KMS-11 (cell line): ENCODE data around the gene SCNN1A.

Experiments
- H2AFZ ChIP-seq: fragments of 200-600 bp; sonication (generic); 2 replicates; pipeline ENCODE4 v1.6.1; 2016; ENCODE audit warnings: antibody characterized with exemption, mixed run types, low read depth
- H3K27ac ChIP-seq: fragments of 200-600 bp; sonication (generic); 2 replicates; pipeline ENCODE4 v1.6.1; 2016; ENCODE audit warnings: mild to moderate bottlenecking, mixed run types
- H3K27me3 ChIP-seq: fragments of 200-600 bp; sonication (generic); 2 replicates; pipeline ENCODE4 v1.6.1; 2017; ENCODE audit warnings: mild to moderate bottlenecking, low read depth, mixed run types, moderate library complexity; ENCODE audit not compliant: insufficient read depth
- H3K36me3 ChIP-seq: fragments of 200-600 bp; sonication (generic); 2 replicates; pipeline ENCODE4 v1.6.1; 2017; ENCODE audit warnings: mild to moderate bottlenecking, mixed run types; ENCODE audit not compliant: insufficient read depth
- H3K4me1 ChIP-seq: fragments of 200-600 bp; sonication (generic); 2 replicates; pipeline ENCODE4 v1.6.1; 2016; ENCODE audit warnings: mild to moderate bottlenecking, low read depth, mixed run types; ENCODE audit not compliant: poor library complexity, severe bottlenecking
- H3K4me2 ChIP-seq: fragments of 200-600 bp; sonication (generic); 2 replicates; pipeline ENCODE4 v1.7.0; 2016; ENCODE audit warnings: mild to moderate bottlenecking, mixed run types
- H3K4me3 ChIP-seq: fragments of 200-600 bp; sonication (generic); IDR thresholded peaks from 2 replicates; pipeline ENCODE4 v1.6.1; 2017; ENCODE audit warnings: low read depth, low read length, mixed read lengths; ENCODE audit not compliant: insufficient read depth
- H3K79me2 ChIP-seq: fragments of 200-600 bp; sonication (generic); 2 replicates; pipeline ENCODE4 v1.6.1; 2016; ENCODE audit warnings: low read depth, mixed run types; ENCODE audit not compliant: insufficient read depth
- H3K9ac ChIP-seq: fragments of 200-600 bp; sonication (generic); 2 replicates; pipeline ENCODE4 v1.6.1; 2016; ENCODE audit warnings: mild to moderate bottlenecking, mixed run types
- H4K20me1 ChIP-seq: fragments of 200-600 bp; sonication (generic); 2 replicates; pipeline ENCODE4 v1.6.1; 2016; ENCODE audit warnings: mild to moderate bottlenecking, mixed run types; ENCODE audit not compliant: insufficient read depth
- TF ChIP-seq, protein P1 (sequence below): fragments of 200-600 bp; sonication (generic); conservative IDR thresholded peaks from 2 replicates; pipeline ENCODE4 v1.6.1; 2017; ENCODE audit warnings: low read depth, mild to moderate bottlenecking, antibody characterized with exemption, low read length, moderate library complexity, mixed read lengths

The SCNN1A gene

DNA sequence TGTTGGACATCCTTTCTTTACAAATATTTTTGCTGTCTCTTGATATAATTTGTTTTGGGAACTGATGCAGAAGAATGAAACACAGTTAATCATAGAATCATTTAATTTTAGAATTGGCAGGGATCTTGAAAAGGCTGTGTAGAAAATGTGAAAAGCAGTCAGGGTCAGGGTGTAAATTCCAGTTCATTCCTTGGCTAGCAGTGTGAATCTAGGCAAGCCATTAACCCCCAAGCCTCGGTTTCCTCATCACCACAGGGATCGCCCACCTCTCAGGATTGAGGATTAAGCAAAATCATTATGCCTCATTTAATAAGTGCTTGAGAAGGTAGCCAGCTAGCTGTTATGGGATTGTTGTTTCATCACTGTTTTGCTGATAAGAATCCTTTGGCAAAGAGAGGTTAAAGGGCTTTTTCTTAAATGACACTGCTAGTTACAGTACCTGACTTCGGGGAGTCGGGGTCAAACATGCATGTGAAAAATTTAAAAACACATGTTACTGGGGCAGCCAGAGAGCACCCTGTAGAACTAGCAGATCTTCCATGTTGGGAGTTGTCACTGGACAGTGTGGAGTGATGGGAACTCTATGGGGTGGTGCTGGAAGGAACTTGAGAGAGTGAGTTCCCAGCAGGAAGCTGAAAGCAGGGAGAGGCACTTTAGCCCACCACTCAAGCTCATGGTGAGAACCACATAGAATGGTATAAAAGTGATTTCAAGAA is 44.2 kb downstream of the SCNN1A start:
- Histone ChIP-seq H3K36me3 (no peaks in the 10 kb centered on the region), H4K20me1 (no peaks in the 10 kb centered on the region), H3K79me2 (no peaks in the 10 kb centered on the region), H3K4me2 (no peak overlapping the region), H3K4me3 (no peak overlapping the region), H3K27ac (no peak overlapping the region), H3K4me1 (peaks cover 7% of the 10 kb centered on the region), H3K9ac (no peak overlapping the region), H2AFZ (no peak overlapping the region), H3K27me3 (no peaks in the 10 kb centered on the region)
- TF ChIP-seq, protein P1, sequence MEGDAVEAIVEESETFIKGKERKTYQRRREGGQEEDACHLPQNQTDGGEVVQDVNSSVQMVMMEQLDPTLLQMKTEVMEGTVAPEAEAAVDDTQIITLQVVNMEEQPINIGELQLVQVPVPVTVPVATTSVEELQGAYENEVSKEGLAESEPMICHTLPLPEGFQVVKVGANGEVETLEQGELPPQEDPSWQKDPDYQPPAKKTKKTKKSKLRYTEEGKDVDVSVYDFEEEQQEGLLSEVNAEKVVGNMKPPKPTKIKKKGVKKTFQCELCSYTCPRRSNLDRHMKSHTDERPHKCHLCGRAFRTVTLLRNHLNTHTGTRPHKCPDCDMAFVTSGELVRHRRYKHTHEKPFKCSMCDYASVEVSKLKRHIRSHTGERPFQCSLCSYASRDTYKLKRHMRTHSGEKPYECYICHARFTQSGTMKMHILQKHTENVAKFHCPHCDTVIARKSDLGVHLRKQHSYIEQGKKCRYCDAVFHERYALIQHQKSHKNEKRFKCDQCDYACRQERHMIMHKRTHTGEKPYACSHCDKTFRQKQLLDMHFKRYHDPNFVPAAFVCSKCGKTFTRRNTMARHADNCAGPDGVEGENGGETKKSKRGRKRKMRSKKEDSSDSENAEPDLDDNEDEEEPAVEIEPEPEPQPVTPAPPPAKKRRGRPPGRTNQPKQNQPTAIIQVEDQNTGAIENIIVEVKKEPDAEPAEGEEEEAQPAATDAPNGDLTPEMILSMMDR: no peak

DNA sequence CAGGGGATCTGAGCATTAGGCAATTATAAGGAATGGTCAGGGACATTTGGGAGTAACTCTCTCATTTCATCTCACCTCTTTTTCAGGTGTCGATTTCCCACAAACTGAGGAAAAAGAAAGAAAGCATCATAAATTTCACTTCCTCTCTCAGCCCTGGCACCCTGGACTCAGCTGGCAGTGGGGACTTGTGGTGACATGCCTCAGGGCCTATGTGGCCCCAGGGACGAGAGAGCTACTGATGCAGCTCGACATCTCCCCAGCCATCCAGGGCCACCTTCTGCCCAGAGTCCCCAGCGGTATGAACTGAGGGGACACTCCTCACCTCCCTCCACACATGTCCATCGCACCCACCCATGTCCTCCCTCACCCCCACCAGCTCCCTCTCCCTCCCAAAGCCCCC is 45.2 kb downstream of the SCNN1A start:
- no peak overlapping the region for H3K9ac ChIP-seq
- H3K79me2 ChIP-seq: no peaks in the 10 kb centered on the region
- no peaks in the 10 kb centered on the region for H4K20me1 ChIP-seq
- no peak overlapping the region for H2AFZ ChIP-seq
- no peaks in the 10 kb centered on the region for H3K36me3 ChIP-seq
- H3K27ac ChIP-seq: no peak overlapping the region
- H3K4me1 ChIP-seq: no peaks in the 10 kb centered on the region
- H3K27me3 ChIP-seq: no peaks in the 10 kb centered on the region
- TF ChIP-seq, protein P1: no peak
- no peak overlapping the region for H3K4me3 ChIP-seq
- H3K4me2 ChIP-seq: no peak overlapping the region

DNA sequence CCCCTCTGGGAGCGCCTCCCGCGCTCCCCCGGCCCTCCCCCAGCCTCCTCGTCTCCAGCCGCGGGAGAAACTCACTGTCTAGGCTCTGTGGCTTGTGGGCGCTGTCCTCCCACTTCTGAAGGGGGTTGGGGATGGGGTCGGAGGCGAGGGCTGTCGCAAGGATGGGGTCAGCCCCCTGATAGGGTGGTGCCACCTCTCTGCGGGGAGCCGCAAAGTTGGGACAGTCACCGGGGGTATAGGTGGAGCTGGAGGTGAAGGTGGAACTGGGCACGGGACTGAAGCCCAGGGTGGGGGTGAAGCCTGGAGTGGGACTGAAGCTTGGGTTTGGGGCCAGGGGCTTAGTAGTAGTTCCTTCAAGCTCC is 45.7 kb downstream of the SCNN1A start:
- H3K9ac ChIP-seq: no peak overlapping the region
- H3K4me1 ChIP-seq: no peaks in the 10 kb centered on the region
- no peaks in the 10 kb centered on the region for H4K20me1 ChIP-seq
- no peak overlapping the region for H2AFZ ChIP-seq
- H3K79me2 ChIP-seq: no peaks in the 10 kb centered on the region
- no peak overlapping the region for H3K4me2 ChIP-seq
- TF ChIP-seq, protein P1: no peak
- H3K27me3 ChIP-seq: no peaks in the 10 kb centered on the region
- no peak overlapping the region for H3K4me3 ChIP-seq
- no peak overlapping the region for H3K27ac ChIP-seq
- H3K36me3 ChIP-seq: no peaks in the 10 kb centered on the region

DNA sequence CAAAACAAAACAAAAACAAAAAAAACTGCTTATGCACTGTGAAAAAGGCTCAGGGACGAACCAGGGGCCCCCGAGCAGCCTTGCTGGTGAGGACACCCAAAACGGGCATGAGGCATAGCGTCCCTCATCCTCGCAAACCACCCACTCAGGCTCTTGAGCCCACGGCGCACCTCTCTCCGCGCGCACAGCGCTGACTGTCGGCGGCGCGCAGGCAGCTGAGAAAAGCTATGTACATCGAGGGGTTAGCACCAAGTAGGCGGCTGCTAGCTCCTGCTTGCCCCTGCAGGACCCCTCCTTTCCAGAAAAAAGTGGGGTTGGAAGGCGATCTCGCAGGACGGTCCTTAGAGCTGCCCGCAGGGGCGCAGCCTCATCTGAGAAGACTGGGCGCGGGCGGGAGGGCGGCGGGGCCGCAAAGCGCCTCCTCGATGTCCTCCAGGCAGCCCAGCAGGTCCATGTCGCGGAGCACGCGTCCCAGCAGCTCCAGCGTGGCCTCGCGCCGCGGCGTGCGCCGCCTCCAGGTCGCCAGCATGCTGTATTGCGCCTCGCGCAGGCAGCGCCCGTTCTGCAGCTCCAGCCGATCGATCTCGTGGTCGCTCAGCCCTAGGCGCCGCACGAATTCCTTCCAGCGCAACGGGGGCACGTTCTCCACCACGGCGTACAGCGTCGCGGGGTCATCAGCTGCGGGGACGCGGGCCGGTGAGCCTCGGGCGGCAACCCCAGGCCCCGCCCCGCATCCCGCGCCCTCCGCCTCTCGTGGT is 46.2 kb downstream of the SCNN1A start:
- TF ChIP-seq, protein P1: no peak

More for the DNA sequence above, 46.2 kb downstream of the SCNN1A start:
- Histone ChIP-seq H3K27me3 (no peaks in the 10 kb centered on the region), H3K4me3 (no peak overlapping the region), H3K9ac (no peak overlapping the region), H3K4me1 (no peaks in the 10 kb centered on the region), H3K79me2 (no peaks in the 10 kb centered on the region), H2AFZ (no peak overlapping the region), H3K36me3 (no peaks in the 10 kb centered on the region), H4K20me1 (no peaks in the 10 kb centered on the region), H3K27ac (no peak overlapping the region), H3K4me2 (no peak overlapping the region)
